Loucy (cell line): ENCODE data around the gene FASTKD3.

Experiments
- EZH2phosphoT487 ChIP-seq: fragments of 200-600 bp; IDR thresholded peaks from 2 replicates; pipeline ENCODE4 v1.6.1; 2018; ENCODE audit warnings: antibody characterized with exemption, mild to moderate bottlenecking, moderate library complexity, borderline replicate concordance
- TF ChIP-seq, protein P1 (sequence below): fragments of 200-600 bp; sonication (generic); conservative IDR thresholded peaks from 2 replicates; pipeline ENCODE4 v1.5.1; 2014; ENCODE audit warnings: mild to moderate bottlenecking, antibody characterized with exemption, low read length

DNA sequence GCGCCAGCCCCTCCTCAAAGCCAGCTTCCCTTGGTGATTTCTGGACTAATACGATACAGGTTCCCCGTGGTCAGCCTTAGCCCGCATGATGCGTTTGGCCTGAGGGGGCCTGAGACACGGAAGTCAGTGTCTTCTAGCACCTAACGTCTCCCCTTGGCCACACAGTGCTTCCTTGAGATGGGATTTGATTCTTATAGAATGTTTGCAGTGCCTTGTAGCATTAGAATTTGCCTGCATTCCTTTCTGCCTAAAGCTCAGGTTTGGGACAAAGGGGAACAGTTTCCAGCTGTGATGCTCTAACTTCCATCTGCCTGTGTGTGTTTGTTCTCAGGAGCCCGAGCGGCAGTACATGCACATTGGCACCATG is 52.3 kb downstream of the FASTKD3 start:
- TF ChIP-seq, protein P1, sequence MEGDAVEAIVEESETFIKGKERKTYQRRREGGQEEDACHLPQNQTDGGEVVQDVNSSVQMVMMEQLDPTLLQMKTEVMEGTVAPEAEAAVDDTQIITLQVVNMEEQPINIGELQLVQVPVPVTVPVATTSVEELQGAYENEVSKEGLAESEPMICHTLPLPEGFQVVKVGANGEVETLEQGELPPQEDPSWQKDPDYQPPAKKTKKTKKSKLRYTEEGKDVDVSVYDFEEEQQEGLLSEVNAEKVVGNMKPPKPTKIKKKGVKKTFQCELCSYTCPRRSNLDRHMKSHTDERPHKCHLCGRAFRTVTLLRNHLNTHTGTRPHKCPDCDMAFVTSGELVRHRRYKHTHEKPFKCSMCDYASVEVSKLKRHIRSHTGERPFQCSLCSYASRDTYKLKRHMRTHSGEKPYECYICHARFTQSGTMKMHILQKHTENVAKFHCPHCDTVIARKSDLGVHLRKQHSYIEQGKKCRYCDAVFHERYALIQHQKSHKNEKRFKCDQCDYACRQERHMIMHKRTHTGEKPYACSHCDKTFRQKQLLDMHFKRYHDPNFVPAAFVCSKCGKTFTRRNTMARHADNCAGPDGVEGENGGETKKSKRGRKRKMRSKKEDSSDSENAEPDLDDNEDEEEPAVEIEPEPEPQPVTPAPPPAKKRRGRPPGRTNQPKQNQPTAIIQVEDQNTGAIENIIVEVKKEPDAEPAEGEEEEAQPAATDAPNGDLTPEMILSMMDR = no peak
- no peak for TF ChIP-seq EZH2phosphoT487
